Fibroblast of lung (primary cell): ENCODE measurements around the gene MCCC2. TPM values are rescaled to one million over a fixed set of nuclear protein-coding genes. Genes with fewer than 3 reads are reported as not detected.

Experiments used
- DNase-seq, 2 donors: peaks; one replicate each; pipeline versions ENCODE4 v3.0.0 to v3.0.0-alpha.2; 2010; ENCODE audit warnings: low read depth in 2 of 2
- H2AFZ ChIP-seq: 2 replicates; pipeline ENCODE4 v1.5.1; 2012; ENCODE audit warnings: low read length, control low read depth, inconsistent platforms
- H3K27ac ChIP-seq: 2 replicates; pipeline ENCODE4 v1.5.1; 2011; ENCODE audit warnings: low read length, control low read depth; ENCODE audit not compliant: insufficient read depth
- H3K27me3 ChIP-seq: 2 replicates; pipeline ENCODE4 v1.5.1; 2011; ENCODE audit warnings: mild to moderate bottlenecking, low read length; ENCODE audit not compliant: control insufficient read depth, insufficient read depth
- H3K36me3 ChIP-seq: 2 replicates; pipeline ENCODE4 v1.5.1; 2011; ENCODE audit warnings: low read length; ENCODE audit not compliant: control insufficient read depth, insufficient read depth
- H3K4me1 ChIP-seq: 2 replicates; pipeline ENCODE4 v1.5.1; 2011; ENCODE audit warnings: low read length; ENCODE audit not compliant: control insufficient read depth, insufficient read depth; ENCODE audit errors: extremely low read depth
- H3K4me2 ChIP-seq: 2 replicates; pipeline ENCODE4 v1.5.1; 2011; ENCODE audit warnings: low read length, control low read depth; ENCODE audit not compliant: insufficient read depth; ENCODE audit errors: extremely low read depth
- H3K4me3 ChIP-seq, 4 experiments: fragments of 200-600 bp in 1 of 4; sonication (generic) in 1 of 4; replicated peaks in 1 of 4; 2 replicates each; pipeline ENCODE4 v1.5.1; 2011 to 2016; ENCODE audit warnings: low read length in 4 of 4, low read depth in 3 of 4, mild to moderate bottlenecking in 3 of 4, control low read depth in 2 of 4, inconsistent platforms in 1 of 4, mixed read lengths in 1 of 4; ENCODE audit not compliant: insufficient read depth in 1 of 4; ENCODE audit errors: control extremely low read depth in 1 of 4
- H3K79me2 ChIP-seq: 2 replicates; pipeline ENCODE4 v1.5.1; 2012; ENCODE audit warnings: mild to moderate bottlenecking, low read length, inconsistent platforms; ENCODE audit not compliant: control insufficient read depth, insufficient read depth
- H3K9ac ChIP-seq: 2 replicates; pipeline ENCODE4 v1.5.1; 2011; ENCODE audit warnings: mild to moderate bottlenecking, low read length, control low read depth; ENCODE audit not compliant: insufficient read depth
- H3K9me3 ChIP-seq: 2 replicates; pipeline ENCODE4 v1.5.1; 2012; ENCODE audit warnings: low read depth, low read length; ENCODE audit not compliant: control insufficient read depth, insufficient read depth
- H4K20me1 ChIP-seq: 2 replicates; pipeline ENCODE4 v1.5.1; 2011; ENCODE audit warnings: low read length; ENCODE audit not compliant: control insufficient read depth, insufficient read depth; ENCODE audit errors: extremely low read depth
- EZH2 ChIP-seq: IDR thresholded peaks from 2 replicates; pipeline ENCODE4 v1.5.1; 2012; ENCODE audit warnings: low read length, control low read depth, mild to moderate bottlenecking; ENCODE audit errors: missing control alignments
- polyA plus RNA-seq, 2 donors: library from polyadenylated mRNA; depleted of rRNA in 1 of 2; stranded (reverse) in 1 of 2; unstranded in 1 of 2; fragments of >200 nt; gene quantifications; 2 replicates each; pipeline ENCODE4 v1.2.1, GENCODE V29; 2011 to 2012; ENCODE audit warnings: missing spikeins in 1 of 2
- total RNA-seq: library from RNA; depleted of rRNA; stranded (reverse); fragments of >200 nt; gene quantifications from 2 replicates; pipeline ENCODE4 v1.2.1, GENCODE V29; 2014
- TF ChIP-seq, protein P1 (sequence below), 2 donors: IDR thresholded peaks in 1 of 2; conservative IDR thresholded peaks in 1 of 2; 1 replicate in 1 of 2; 2 replicates in 1 of 2; pipeline ENCODE4 v1.5.1; 2011 to 2012; ENCODE audit warnings: low read length in 2 of 2, control low read depth in 1 of 2, inconsistent platforms in 1 of 2, low read depth in 1 of 2, mild to moderate bottlenecking in 1 of 2

MCCC2 gene
- total and polyA plus RNA-seq, 2 donors (not counting 1 experiment from before 2014, with no cell fraction given) = 16.2 to 25.6 TPM

GRCh38 chr5:71588533-71588885 lies 1.4 kb downstream of the MCCC2 start:
- H3K27me3 ChIP-seq = no peaks in the 10 kb centered on the region
- no peaks in the 10 kb centered on the region for H3K9me3 ChIP-seq
- no peak overlapping the region for H3K9ac ChIP-seq
- DNase-seq = no peak
- no peaks in the 10 kb centered on the region for H3K4me1 ChIP-seq
- H3K36me3 ChIP-seq = no peaks in the 10 kb centered on the region
- H3K79me2 ChIP-seq = no peaks in the 10 kb centered on the region
- no peaks in the 10 kb centered on the region for H4K20me1 ChIP-seq
- no peak overlapping the region for H3K27ac ChIP-seq
- H2AFZ ChIP-seq = no peak overlapping the region
- H3K4me2 ChIP-seq = peak overlapping the region; percentile 32
- no peak overlapping the region for H3K4me3 ChIP-seq
- TF ChIP-seq EZH2 = no peak
- TF ChIP-seq, protein P1, sequence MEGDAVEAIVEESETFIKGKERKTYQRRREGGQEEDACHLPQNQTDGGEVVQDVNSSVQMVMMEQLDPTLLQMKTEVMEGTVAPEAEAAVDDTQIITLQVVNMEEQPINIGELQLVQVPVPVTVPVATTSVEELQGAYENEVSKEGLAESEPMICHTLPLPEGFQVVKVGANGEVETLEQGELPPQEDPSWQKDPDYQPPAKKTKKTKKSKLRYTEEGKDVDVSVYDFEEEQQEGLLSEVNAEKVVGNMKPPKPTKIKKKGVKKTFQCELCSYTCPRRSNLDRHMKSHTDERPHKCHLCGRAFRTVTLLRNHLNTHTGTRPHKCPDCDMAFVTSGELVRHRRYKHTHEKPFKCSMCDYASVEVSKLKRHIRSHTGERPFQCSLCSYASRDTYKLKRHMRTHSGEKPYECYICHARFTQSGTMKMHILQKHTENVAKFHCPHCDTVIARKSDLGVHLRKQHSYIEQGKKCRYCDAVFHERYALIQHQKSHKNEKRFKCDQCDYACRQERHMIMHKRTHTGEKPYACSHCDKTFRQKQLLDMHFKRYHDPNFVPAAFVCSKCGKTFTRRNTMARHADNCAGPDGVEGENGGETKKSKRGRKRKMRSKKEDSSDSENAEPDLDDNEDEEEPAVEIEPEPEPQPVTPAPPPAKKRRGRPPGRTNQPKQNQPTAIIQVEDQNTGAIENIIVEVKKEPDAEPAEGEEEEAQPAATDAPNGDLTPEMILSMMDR (conservative IDR thresholded peaks at IDR 0.05 in 1 of 2, IDR thresholded peaks at IDR 0.05 in 1 of 2; ENCODE audit: low read depth in 1 of 2, low read length in 2 of 2) = no peak

- H3K79me2 ChIP-seq = no peaks in the 10 kb centered on the region
These were observed 2.8 kb downstream of the MCCC2 start for GRCh38 chr5:71589903-71590302.

GRCh38 chr5:71591100-71591499 lies 4.0 kb downstream of the MCCC2 start:
- no peaks in the 10 kb centered on the region for H3K36me3 ChIP-seq
- H3K4me2 ChIP-seq = no peak overlapping the region
- no peak for TF ChIP-seq EZH2
- TF ChIP-seq, protein P1 (conservative IDR thresholded peaks at IDR 0.05 in 1 of 2, IDR thresholded peaks at IDR 0.05 in 1 of 2; ENCODE audit: low read depth in 1 of 2, low read length in 2 of 2) = no peak
- H2AFZ ChIP-seq = no peak overlapping the region
- H3K9me3 ChIP-seq = no peaks in the 10 kb centered on the region
- no peak overlapping the region for H3K27ac ChIP-seq
- H3K4me1 ChIP-seq = no peaks in the 10 kb centered on the region
- H3K27me3 ChIP-seq = no peaks in the 10 kb centered on the region
- no peak for DNase-seq
- H3K4me3 ChIP-seq = no peak overlapping the region
- no peak overlapping the region for H3K9ac ChIP-seq
- H4K20me1 ChIP-seq = no peaks in the 10 kb centered on the region
- H3K79me2 ChIP-seq = no peaks in the 10 kb centered on the region

More at GRCh38 chr5:71589903-71590302, 2.8 kb downstream of the MCCC2 start:
- Histone ChIP-seq H2AFZ (no peak overlapping the region), H4K20me1 (no peaks in the 10 kb centered on the region), H3K36me3 (no peaks in the 10 kb centered on the region), H3K4me2 (no peak overlapping the region), H3K4me1 (no peaks in the 10 kb centered on the region), H3K27ac (no peak overlapping the region), H3K27me3 (no peaks in the 10 kb centered on the region), H3K4me3 (no peak overlapping the region), H3K9ac (no peak overlapping the region), H3K9me3 (no peaks in the 10 kb centered on the region)
- DNase-seq = no peak
- no peak for TF ChIP-seq EZH2
- TF ChIP-seq, protein P1 (conservative IDR thresholded peaks at IDR 0.05 in 1 of 2, IDR thresholded peaks at IDR 0.05 in 1 of 2; ENCODE audit: low read depth in 1 of 2, low read length in 2 of 2) = no peak
